Loucy (cell line): ENCODE data around the gene FBXW8.

Experiments used
- H2AFZ ChIP-seq: fragments of 200-600 bp; sonication (generic); 2 replicates; pipeline ENCODE4 v1.6.0; 2016; ENCODE audit warnings: antibody characterized with exemption, mild to moderate bottlenecking, low read length, moderate library complexity
- H3F3A ChIP-seq: fragments of 200-600 bp; 2 replicates; pipeline ENCODE4 v1.6.0; 2016; ENCODE audit warnings: antibody characterized with exemption, low read depth, mild to moderate bottlenecking
- H3K27me3 ChIP-seq: fragments of 200-600 bp; sonication (generic); 2 replicates; pipeline ENCODE4 v1.6.1; 2014; ENCODE audit warnings: low read length, mild to moderate bottlenecking; ENCODE audit not compliant: insufficient read depth, poor library complexity, severe bottlenecking
- H3K36me3 ChIP-seq: fragments of 200-600 bp; sonication (generic); 2 replicates; pipeline ENCODE4 v1.6.1; 2016; ENCODE audit warnings: low read length; ENCODE audit not compliant: insufficient read depth
- H3K4me1 ChIP-seq: fragments of 200-600 bp; sonication (generic); 2 replicates; pipeline ENCODE4 v1.5.1; 2014; ENCODE audit warnings: low read length, mild to moderate bottlenecking; ENCODE audit not compliant: insufficient read depth, poor library complexity, severe bottlenecking
- H3K4me2 ChIP-seq: fragments of 200-600 bp; sonication (generic); 2 replicates; pipeline ENCODE4 v1.6.0; 2014; ENCODE audit warnings: antibody characterized with exemption, low read length, low read depth, mild to moderate bottlenecking; ENCODE audit not compliant: poor library complexity, severe bottlenecking
- H3K4me3 ChIP-seq: fragments of 200-600 bp; sonication (generic); 2 replicates; pipeline ENCODE4 v1.5.1; 2014; ENCODE audit warnings: low read length, mild to moderate bottlenecking, mixed read lengths; ENCODE audit not compliant: poor library complexity, severe bottlenecking
- H3K79me2 ChIP-seq: fragments of 200-600 bp; sonication (generic); 2 replicates; pipeline ENCODE4 v1.6.1; 2014; ENCODE audit warnings: low read length; ENCODE audit not compliant: insufficient read depth
- H3K9ac ChIP-seq: fragments of 200-600 bp; sonication (generic); 2 replicates; pipeline ENCODE4 v1.6.0; 2014; ENCODE audit warnings: mild to moderate bottlenecking, low read depth, low read length, moderate library complexity; ENCODE audit not compliant: poor library complexity, severe bottlenecking
- H3K9me2 ChIP-seq: fragments of 200-600 bp; sonication (generic); replicated peaks from 2 replicates; pipeline ENCODE4 v1.6.1; 2016; ENCODE audit warnings: low read depth, low read length, mixed read lengths
- H3K9me3 ChIP-seq: fragments of 200-600 bp; sonication (generic); 2 replicates; pipeline ENCODE4 v1.6.1; 2014; ENCODE audit warnings: mild to moderate bottlenecking, antibody characterized with exemption, low read length, low read depth; ENCODE audit not compliant: insufficient read depth
- H4K20me1 ChIP-seq: fragments of 200-600 bp; sonication (generic); 2 replicates; pipeline ENCODE4 v1.6.0; 2014; ENCODE audit warnings: antibody characterized with exemption, low read length, mild to moderate bottlenecking; ENCODE audit not compliant: insufficient read depth, poor library complexity, severe bottlenecking
- CTCF ChIP-seq: fragments of 200-600 bp; sonication (generic); conservative IDR thresholded peaks from 2 replicates; pipeline ENCODE4 v1.5.1; 2014; ENCODE audit warnings: mild to moderate bottlenecking, antibody characterized with exemption, low read length
- EZH2phosphoT487 ChIP-seq: fragments of 200-600 bp; IDR thresholded peaks from 2 replicates; pipeline ENCODE4 v1.6.1; 2018; ENCODE audit warnings: antibody characterized with exemption, mild to moderate bottlenecking, moderate library complexity, borderline replicate concordance

The FBXW8 gene

GRCh38 chr12:116990329-116990728, 79.6 kb downstream of the FBXW8 start:
- Histone ChIP-seq H3K4me2 (no peak overlapping the region), H3K79me2 (no peaks in the 10 kb centered on the region), H3K27me3 (no peaks in the 10 kb centered on the region), H3K36me3 (no peaks in the 10 kb centered on the region), H2AFZ (no peak overlapping the region), H3K4me3 (no peak overlapping the region), H3K9ac (no peak overlapping the region), H3K4me1 (no peaks in the 10 kb centered on the region), H3K9me2 (no peaks in the 10 kb centered on the region), H3F3A (no peaks in the 10 kb centered on the region), H4K20me1 (no peaks in the 10 kb centered on the region), H3K9me3 (no peaks in the 10 kb centered on the region)
- TF ChIP-seq CTCF (no peak), EZH2phosphoT487 (no peak)

- Histone ChIP-seq H3K36me3 (no peaks in the 10 kb centered on the region), H3K4me2 (no peak overlapping the region), H3K4me3 (no peak overlapping the region), H3F3A (no peaks in the 10 kb centered on the region), H3K27me3 (no peaks in the 10 kb centered on the region), H3K4me1 (no peaks in the 10 kb centered on the region), H3K9me3 (no peaks in the 10 kb centered on the region), H3K9me2 (no peaks in the 10 kb centered on the region), H3K9ac (no peak overlapping the region), H3K79me2 (no peaks in the 10 kb centered on the region), H4K20me1 (no peaks in the 10 kb centered on the region), H2AFZ (no peak overlapping the region)
- no peak for TF ChIP-seq CTCF
- no peak for TF ChIP-seq EZH2phosphoT487
Observed at GRCh38 chr12:116990971-116991966, 80.5 kb downstream of the FBXW8 start.

GRCh38 chr12:116996093-116996492, 85.3 kb downstream of the FBXW8 start:
- Histone ChIP-seq H3K27me3 (no peaks in the 10 kb centered on the region), H3K9ac (no peak overlapping the region), H3K4me2 (no peak overlapping the region), H3K79me2 (no peaks in the 10 kb centered on the region), H3K9me2 (no peaks in the 10 kb centered on the region), H2AFZ (no peak overlapping the region), H3K4me3 (no peak overlapping the region), H3K9me3 (no peaks in the 10 kb centered on the region), H3K36me3 (no peaks in the 10 kb centered on the region), H3F3A (no peaks in the 10 kb centered on the region), H4K20me1 (no peaks in the 10 kb centered on the region), H3K4me1 (no peaks in the 10 kb centered on the region)
- no peak for TF ChIP-seq EZH2phosphoT487
- no peak for TF ChIP-seq CTCF
